ENCODE data around the gene DOCK3.
A peak's percentile ranks its signal among the peaks of the same experiment; 100 is the strongest.
"Not testable (repeated sequence)": the region's sequence is repeated elsewhere in the genome, so short reads cannot be mapped to it uniquely, and the experiment has no call there.

DOCK3 gene

DNA sequence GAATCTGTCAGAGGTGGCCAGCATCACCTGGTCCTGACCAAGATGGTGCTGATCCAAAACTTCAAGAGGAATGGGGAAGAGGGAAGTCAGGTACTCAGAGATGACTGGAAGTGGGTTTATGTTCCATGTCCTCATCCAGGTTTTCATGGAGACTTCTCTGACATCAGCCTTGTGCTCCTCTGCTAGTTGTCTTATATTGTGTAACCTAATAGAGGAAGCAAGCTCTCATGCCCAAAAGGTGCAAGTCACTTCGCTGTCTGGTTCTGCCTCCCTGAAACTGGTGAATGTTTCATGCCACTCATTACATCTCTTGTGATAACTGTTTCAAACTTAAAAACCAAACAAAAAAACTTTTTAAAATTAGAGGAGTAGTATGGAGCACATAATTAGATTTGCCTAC lies 583.1 kb downstream of the DOCK3 start:
- DNase-seq: peak; percentile 48

- not testable (repeated sequence) for DNase-seq
Observed at GRCh38 chr3:51264166-51264565, 589.4 kb downstream of the DOCK3 start.

DNA sequence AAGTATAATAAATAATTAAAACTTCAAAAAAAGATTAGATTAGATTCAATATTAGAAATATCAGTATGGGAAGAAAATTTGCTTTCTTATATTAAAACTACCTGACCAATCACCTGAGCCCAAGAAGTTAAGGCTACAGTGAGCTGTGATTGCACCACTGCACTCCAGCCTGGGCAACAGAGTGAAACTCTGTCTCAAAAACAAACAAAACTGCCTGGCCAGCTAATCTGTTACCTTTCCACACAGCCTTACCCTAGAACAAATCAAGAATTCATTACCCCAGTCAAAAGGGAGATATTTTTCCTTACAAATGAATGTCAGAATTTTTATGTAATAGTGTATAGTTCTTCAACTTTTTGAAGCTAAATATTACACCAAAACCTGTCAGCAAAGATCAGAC lies 593.4 kb downstream of the DOCK3 start:
- no peak for DNase-seq

GRCh38 chr3:51269466-51269865 lies 594.7 kb downstream of the DOCK3 start:
- DNase-seq: peak; percentile 19

DNA sequence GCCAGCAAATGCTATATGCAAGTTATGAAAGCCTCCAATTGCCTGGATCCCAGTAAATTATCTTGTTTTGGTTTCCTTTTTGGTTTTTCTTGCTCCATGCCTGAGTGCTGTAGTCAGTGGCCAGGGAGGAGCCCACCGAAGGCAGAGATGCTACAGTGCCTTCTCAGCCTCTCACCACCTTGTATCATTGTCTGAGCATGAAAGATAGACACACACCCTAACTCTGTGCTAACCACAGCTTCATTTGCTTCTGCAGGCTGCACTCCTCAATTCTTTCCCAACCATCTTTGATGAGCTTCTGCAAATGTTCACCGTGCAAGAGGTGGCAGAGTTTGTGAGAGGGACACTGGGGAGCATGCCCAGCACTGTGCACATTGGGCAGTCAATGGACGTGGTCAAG lies 595.8 kb downstream of the DOCK3 start:
- peak; percentile 19 for DNase-seq

DNA sequence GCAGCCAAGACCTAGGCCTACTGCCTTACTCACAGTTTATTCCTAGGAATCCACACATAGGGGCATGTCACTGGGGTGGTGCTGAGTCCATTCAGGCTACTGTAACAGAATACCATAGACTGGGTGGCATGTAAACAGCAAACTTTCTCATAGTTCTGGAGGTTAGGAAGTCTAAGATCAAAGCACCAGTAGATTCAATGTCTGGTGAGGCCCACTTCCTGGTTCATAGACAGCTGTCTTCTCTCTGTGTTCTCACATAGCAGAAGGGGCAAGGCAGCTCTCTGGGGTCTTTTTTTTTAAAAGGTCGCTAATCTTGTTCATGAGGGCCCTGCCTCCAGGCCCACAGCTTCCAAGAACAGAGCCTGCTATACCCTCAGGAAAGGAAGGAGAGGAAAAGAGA lies 596.4 kb downstream of the DOCK3 start:
- DNase-seq: peak; percentile 20

- no peak for DNase-seq
Observed at GRCh38 chr3:51274052-51274451, 599.3 kb downstream of the DOCK3 start.

- DNase-seq: no peak
Observed at GRCh38 chr3:51275111-51275805, 600.5 kb downstream of the DOCK3 start.

GRCh38 chr3:51276046-51276445 lies 601.3 kb downstream of the DOCK3 start:
- DNase-seq: no peak

- DNase-seq: no peak
Observed at GRCh38 chr3:51279448-51279847, 604.7 kb downstream of the DOCK3 start.

DNA sequence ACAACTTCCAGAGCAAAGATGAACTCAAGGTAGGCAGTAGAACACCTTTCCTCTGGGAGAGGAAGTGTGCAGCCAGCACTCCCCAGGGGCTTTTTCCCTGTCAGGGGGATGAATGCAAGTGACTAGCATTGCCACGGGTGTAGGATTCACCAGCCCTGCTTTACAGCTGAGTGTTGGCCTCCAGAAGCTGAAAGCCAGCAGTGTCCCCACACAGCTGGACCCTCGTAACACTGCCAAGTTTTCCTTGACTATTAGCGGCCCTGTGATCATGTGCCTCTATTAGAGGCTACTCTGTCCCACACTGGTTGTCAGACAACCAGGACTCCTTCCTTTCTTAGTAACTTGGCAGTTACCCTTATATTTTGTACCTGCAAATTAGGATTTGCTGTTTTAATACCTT lies 605.4 kb downstream of the DOCK3 start:
- no peak for DNase-seq

DNA sequence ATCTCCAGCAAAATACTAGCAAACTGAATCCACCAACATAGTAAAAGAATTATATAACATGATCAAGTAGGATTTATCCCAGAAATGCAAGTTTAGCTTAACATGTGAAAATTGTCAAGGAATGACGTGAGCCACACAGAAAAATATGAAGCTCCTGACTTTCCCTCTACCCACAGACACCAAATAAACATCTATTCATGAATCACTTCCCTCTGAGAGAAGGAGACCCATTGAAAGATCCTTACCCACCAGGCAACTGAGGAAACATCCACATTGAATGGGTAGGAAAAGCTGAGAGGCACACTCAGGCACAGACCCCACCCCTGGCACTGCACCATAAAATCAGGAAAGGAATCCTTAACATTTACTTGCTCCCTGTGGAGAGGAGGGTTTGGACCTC lies 608.2 kb downstream of the DOCK3 start:
- no peak for DNase-seq

GRCh38 chr3:51283421-51283820 lies 608.7 kb downstream of the DOCK3 start:
- no peak for DNase-seq

GRCh38 chr3:51295625-51296024 lies 620.9 kb downstream of the DOCK3 start:
- no peak for DNase-seq

DNA sequence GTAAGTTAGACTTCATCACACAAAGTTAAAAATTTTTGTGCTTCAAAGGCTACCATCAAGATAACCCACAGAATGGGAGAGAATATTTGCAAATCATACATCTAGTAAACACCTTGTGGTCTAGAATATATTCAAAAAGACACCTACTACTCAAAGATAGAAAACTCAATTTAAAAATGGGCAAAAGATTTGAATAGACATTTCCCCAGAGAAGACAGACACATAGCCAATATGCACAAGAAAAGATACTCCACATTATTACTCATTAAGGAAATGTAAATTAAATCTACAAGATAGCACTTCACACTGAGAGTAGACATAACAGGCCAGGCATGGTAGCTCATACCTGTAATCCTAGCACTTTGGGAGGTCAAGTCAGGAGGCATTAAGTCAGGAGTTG lies 622.6 kb downstream of the DOCK3 start:
- DNase-seq: no peak

DNA sequence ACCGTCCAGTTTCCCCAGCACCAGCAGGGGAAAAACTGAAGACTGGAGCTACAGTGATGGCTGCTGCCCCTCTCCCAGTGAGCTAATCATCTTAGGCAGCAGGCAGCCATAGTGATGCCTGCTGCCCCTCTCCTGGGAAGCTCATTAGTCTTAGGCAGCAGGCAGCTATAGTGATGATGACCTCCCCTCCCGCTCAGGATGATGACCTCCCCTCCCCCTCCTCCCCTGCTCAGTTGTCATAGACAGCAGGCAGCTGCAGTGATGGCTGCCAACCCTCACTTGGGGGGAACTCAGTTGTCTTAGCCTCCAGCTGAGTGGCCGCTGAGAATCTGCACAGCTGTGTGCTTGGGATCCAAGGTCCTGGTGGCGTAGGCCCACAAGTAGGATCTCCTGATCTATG lies 629.5 kb downstream of the DOCK3 start:
- no peak for DNase-seq

DNA sequence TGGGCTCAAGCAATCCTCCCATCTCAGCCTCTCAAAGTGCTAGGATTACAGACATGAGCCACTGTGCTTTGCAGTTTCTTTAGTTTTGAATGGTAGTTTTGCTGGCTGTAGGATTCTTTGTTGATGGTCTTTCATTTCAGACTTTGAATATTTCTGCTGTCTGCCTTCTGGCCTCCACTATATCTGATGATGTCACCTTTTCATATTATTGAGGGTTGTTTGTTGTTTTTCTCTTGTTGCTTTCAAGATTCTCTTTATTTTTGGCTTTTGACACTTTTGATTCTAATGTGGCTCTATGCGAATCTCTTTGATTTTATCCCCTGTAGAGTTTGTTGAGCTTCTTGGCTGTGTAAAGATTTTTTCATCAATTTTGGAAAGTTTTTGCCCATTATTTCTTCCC lies 631.4 kb downstream of the DOCK3 start:
- DNase-seq: no peak

DNA sequence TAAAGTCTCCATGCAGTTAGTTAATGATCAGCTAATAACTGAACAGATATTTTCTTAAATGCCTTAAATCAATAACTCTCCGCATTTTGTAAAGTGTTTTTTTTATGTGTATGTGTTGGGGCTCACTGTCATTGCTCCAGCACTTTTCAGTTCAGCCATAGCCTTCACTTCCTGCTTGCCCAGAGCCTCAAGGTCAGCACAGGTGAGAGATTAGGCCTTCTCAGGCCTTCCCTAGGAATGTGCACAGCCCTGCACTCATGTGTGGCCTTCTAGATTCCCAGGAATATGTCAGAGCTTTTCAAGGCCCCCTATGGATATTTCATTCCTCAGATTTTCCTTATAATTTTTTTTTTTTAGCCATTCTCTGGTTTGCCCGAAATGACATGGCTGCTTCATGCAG lies 632.7 kb downstream of the DOCK3 start:
- DNase-seq: no peak

GRCh38 chr3:51307945-51308607 lies 633.3 kb downstream of the DOCK3 start:
- DNase-seq: not testable (repeated sequence)

DNA sequence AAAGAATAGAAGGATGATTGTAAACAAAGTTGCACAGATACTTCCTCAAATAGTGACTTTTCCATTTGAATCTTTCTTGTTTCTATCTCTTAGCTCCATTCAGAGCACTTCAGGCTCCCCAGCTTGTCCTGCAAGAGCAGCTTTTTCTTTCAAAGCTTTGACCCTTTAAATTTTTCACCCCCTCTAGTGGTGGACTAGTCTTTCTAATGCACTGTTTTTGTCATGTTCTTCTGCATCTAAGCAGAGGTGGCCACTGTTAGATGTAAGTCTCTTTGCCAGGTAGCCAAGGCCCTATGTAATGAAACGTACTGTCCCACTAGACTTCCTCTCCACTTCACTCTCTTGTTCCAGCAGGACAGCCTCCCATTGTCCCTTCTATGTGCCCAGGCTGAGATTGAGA lies 636.3 kb downstream of the DOCK3 start:
- peak; percentile 71 for DNase-seq

DNA sequence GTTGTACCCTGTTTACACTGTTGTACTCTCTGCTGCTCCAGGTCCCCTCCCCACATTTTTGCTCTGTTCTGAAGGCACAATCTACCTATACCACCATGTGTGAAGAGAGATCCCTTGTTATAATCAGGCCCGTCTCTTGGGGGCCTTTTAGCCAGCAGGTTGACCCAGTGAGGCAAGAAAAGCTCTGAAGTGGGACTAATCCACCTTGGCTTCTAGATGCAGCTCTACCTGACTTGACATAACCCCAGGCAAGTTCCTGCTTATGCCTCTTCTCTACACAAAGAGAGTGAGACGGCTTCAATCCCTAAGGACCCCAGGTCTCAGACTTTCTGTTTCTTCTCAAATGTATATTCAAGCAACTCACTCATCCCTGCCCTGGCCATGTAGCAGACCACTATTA lies 653.5 kb downstream of the DOCK3 start:
- DNase-seq: no peak

- DNase-seq: no peak
Observed at GRCh38 chr3:51330046-51330445, 655.3 kb downstream of the DOCK3 start.

DNA sequence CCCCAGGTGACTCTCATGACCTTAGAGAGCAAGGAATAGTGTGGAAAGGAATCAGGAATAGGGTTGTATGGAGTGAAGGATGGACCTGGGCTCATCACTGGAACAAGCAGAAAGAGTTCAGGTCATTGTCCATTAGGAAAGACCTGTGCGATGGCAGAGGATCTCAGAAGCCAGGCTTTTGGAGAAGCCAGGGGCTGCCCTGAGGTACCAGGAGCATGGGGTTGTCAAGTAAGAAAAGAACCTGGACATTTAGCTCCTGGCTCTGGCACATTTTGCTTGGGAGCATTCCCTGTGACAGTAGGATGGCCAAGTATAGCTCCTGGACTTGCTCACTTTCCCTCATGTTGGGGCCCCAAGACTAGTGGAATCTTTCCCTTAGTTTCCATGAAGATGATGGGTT lies 657.4 kb downstream of the DOCK3 start:
- DNase-seq: no peak

GRCh38 chr3:51333021-51333420 lies 658.3 kb downstream of the DOCK3 start:
- no peak for DNase-seq

- no peak for DNase-seq
Observed at GRCh38 chr3:51336261-51336660, 661.5 kb downstream of the DOCK3 start.

Data from hematopoietic multipotent progenitor cell treated with erythropoietin and hydrocortisone succinate and interleukin-3 and kit ligand, for 4 days (in vitro differentiated cells).